Endodermal cell (in vitro differentiated cells): ENCODE measurements around the gene MSANTD4. TPM values are rescaled to one million over a fixed set of nuclear protein-coding genes. Genes with fewer than 3 reads are reported as not detected.
A peak's percentile ranks its signal among the peaks of the same experiment; 100 is the strongest.

ENCODE experiments used
- DNase-seq: peaks from one replicate; pipeline ENCODE4 v3.0.0-alpha.2; 2017
- H3K27ac ChIP-seq: 2 replicates; pipeline ENCODE4 v1.5.1; 2013; ENCODE audit warnings: mild to moderate bottlenecking, low read depth, low read length, moderate library complexity
- H3K27me3 ChIP-seq: 2 replicates; pipeline ENCODE4 v1.6.1; 2013; ENCODE audit warnings: mild to moderate bottlenecking, low read length, moderate library complexity; ENCODE audit not compliant: insufficient read depth, control insufficient read depth, poor library complexity, severe bottlenecking
- H3K36me3 ChIP-seq: 2 replicates; pipeline ENCODE4 v1.7.0; 2013; ENCODE audit warnings: mild to moderate bottlenecking, low read length, moderate library complexity; ENCODE audit not compliant: control insufficient read depth, insufficient read depth
- H3K4me1 ChIP-seq: one replicate; pipeline ENCODE4 v1.7.0; 2013; ENCODE audit warnings: low read length; ENCODE audit not compliant: control insufficient read depth, insufficient read depth
- H3K4me3 ChIP-seq: 2 replicates; pipeline ENCODE4 v1.5.1; 2013; ENCODE audit warnings: mild to moderate bottlenecking, low read length, moderate library complexity
- H3K9ac ChIP-seq: 2 replicates; pipeline ENCODE4 v1.6.1; 2013; ENCODE audit warnings: mild to moderate bottlenecking, low read length, moderate library complexity; ENCODE audit not compliant: poor library complexity, severe bottlenecking; ENCODE audit errors: extremely low read depth
- H3K9me3 ChIP-seq: 2 replicates; pipeline ENCODE4 v1.6.1; 2013; ENCODE audit warnings: mild to moderate bottlenecking, low read length, moderate library complexity; ENCODE audit not compliant: control insufficient read depth
- H3K27ac Mint-ChIP-seq: 2 replicates; pipeline ENCODE4 v1.8.0; 2020; ENCODE audit warnings: mixed read lengths
- H3K27me3 Mint-ChIP-seq: 2 replicates; pipeline ENCODE4 v1.8.0; 2021; ENCODE audit warnings: mild to moderate bottlenecking, mixed read lengths; ENCODE audit not compliant: insufficient read depth
- H3K36me3 Mint-ChIP-seq: 2 replicates; pipeline ENCODE4 v1.8.0; 2020; ENCODE audit warnings: low read depth, mixed read lengths
- H3K4me1 Mint-ChIP-seq: 2 replicates; pipeline ENCODE4 v1.8.0; 2020; ENCODE audit warnings: mixed read lengths
- H3K4me3 Mint-ChIP-seq: 2 replicates; pipeline ENCODE4 v1.8.0; 2020; ENCODE audit warnings: mild to moderate bottlenecking, moderate library complexity, mixed read lengths
- H3K9me3 Mint-ChIP-seq: 2 replicates; pipeline ENCODE4 v1.8.0; 2020; ENCODE audit warnings: mild to moderate bottlenecking, mixed read lengths
- WGBS, 2 experiments: methylation state at CpG; one replicate each; pipeline versions ENCODE4 v1.1.5 to v1.1.7; 2013; ENCODE audit warnings: missing lambda C conversion rate in 2 of 2, mixed read lengths in 1 of 2; ENCODE audit not compliant: insufficient coverage in 1 of 2, insufficient read length in 1 of 2; 5-methylcytosine and 5-hydroxymethylcytosine counted together
- total RNA-seq, 2 donors: library from RNA; stranded (reverse); fragmentation: NEBNext Ultra II Directional in 1 of 2; extraction: Animal tissue kit (Norgen Biotek cat#: 25700) in 1 of 2; gene quantifications; 2 replicates in 1 of 2; 3 replicates in 1 of 2; pipeline ENCODE4 v1.2.1, GENCODE V29; 2021
- TF ChIP-seq, protein P1 (sequence below): fragments of 200-600 bp; sonication (generic); conservative IDR thresholded peaks from 2 replicates; pipeline ENCODE4 v1.5.0; 2021; ENCODE audit warnings: antibody characterized with exemption, mild to moderate bottlenecking

Gene MSANTD4
- total RNA-seq, 2 donors from 2014 or later, result 17.2 to 19.8 TPM

DNA sequence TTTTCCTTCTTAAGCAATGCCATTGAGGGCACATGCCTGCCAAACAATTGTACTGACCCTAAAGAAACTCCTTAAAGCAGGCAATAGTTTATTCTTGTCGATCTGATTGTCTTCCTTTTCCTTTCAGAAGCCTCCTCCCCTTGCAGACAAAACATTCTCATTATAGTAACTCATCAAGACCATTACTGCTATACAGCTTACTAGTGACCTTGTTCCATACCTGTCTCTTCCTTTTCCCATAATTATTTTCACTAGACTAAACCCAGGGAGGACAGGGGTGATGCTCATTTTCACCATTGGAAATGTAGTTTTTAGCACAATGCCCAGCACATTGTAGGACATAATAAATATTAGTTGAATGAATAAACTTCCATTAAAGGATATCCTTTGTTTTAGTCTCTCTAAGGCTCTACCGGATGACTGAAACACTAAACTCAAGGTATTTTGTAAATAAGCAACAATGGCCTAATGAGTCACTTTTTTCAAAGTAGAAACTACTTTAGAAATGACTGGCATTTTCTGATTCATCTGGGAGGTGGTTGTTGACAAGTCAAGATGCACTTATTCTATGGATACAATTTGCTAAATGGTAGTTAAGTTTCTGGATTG is 9.3 kb upstream of the MSANTD4 start:
- Histone ChIP-seq H3K27ac (no peak overlapping the region), H3K9me3 (no peaks in the 10 kb centered on the region), H3K4me1 (no peaks in the 10 kb centered on the region), H3K36me3 (no peaks in the 10 kb centered on the region), H3K9ac (no peak overlapping the region), H3K27me3 (no peaks in the 10 kb centered on the region), H3K4me3 (no peak overlapping the region)
- H3K27me3 Mint-ChIP-seq, result no peaks in the 10 kb centered on the region
- WGBS, 2 experiments, result 86 to 100% methylated on average over 1 to 2 of the region's 2 CpGs
- H3K4me1 Mint-ChIP-seq, result no peaks in the 10 kb centered on the region
- TF ChIP-seq, protein P1, sequence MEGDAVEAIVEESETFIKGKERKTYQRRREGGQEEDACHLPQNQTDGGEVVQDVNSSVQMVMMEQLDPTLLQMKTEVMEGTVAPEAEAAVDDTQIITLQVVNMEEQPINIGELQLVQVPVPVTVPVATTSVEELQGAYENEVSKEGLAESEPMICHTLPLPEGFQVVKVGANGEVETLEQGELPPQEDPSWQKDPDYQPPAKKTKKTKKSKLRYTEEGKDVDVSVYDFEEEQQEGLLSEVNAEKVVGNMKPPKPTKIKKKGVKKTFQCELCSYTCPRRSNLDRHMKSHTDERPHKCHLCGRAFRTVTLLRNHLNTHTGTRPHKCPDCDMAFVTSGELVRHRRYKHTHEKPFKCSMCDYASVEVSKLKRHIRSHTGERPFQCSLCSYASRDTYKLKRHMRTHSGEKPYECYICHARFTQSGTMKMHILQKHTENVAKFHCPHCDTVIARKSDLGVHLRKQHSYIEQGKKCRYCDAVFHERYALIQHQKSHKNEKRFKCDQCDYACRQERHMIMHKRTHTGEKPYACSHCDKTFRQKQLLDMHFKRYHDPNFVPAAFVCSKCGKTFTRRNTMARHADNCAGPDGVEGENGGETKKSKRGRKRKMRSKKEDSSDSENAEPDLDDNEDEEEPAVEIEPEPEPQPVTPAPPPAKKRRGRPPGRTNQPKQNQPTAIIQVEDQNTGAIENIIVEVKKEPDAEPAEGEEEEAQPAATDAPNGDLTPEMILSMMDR, result no peak
- no peak for DNase-seq
- no peak overlapping the region for H3K27ac Mint-ChIP-seq
- H3K9me3 Mint-ChIP-seq, result peaks cover 10% of the 10 kb centered on the region
- peaks cover 1% of the 10 kb centered on the region for H3K36me3 Mint-ChIP-seq
- no peak overlapping the region for H3K4me3 Mint-ChIP-seq

DNA sequence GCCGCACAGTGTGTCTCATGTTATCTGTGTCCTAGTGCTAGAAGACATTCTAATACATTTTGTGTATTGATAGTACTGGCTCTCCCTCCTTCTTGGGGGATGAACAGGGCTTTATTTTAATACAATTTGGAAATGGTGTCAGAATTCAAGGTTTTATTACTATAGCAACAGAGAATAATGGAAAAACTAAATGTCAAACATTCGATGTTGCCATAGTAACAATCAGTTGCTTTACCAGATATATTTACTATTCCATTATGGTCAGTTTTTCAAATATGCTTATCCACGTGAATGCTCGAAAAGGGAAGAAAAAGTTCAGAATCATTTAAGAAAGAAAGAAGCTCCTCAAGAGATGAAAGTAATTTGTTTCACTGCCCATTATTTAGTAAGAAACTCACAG is 8.6 kb upstream of the MSANTD4 start:
- no peak for DNase-seq
- 63 to 100% methylated on average over 1 to 3 of the region's 4 CpGs for WGBS, 2 experiments
- Histone ChIP-seq H3K4me3 (no peak overlapping the region), H3K36me3 (no peaks in the 10 kb centered on the region), H3K9me3 (no peaks in the 10 kb centered on the region), H3K27ac (no peak overlapping the region), H3K4me1 (no peaks in the 10 kb centered on the region), H3K9ac (no peak overlapping the region), H3K27me3 (no peaks in the 10 kb centered on the region)
- TF ChIP-seq, protein P1, result no peak
- Mint-ChIP-seq H3K36me3 (peaks cover 1% of the 10 kb centered on the region), H3K4me3 (no peak overlapping the region), H3K27me3 (no peaks in the 10 kb centered on the region), H3K9me3 (peaks cover 10% of the 10 kb centered on the region), H3K27ac (no peak overlapping the region), H3K4me1 (no peaks in the 10 kb centered on the region)

DNA sequence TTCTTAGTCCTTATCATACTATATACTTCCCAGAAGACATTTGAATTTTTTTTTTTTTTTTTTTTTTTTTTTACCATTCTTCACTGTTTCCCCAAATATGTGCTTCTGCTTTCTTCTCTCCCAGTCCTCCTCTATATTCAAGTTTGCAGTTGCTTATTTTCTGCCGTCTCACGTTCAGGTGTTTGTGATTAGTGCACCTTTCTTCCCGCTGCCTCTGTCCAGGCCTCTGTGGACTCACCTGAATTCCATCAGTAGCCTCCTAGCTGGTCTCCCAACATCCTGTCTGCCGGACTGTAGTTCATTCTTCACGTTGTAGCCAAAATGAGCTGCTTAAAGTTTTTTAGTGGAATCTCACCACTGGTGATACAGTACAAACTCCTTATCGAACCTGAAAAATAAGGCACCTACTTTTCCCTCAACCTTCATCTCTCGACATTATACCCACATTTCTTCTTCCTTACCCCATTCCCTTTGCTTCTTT is 795 bp upstream of the MSANTD4 start:
- Histone ChIP-seq H3K9ac (no peak overlapping the region), H3K36me3 (no peaks in the 10 kb centered on the region), H3K4me1 (no peaks in the 10 kb centered on the region), H3K4me3 (peak overlapping the region; percentile 91), H3K9me3 (no peaks in the 10 kb centered on the region), H3K27me3 (no peaks in the 10 kb centered on the region), H3K27ac (no peak overlapping the region)
- DNase-seq, result no peak
- TF ChIP-seq, protein P1, result no peak
- Mint-ChIP-seq H3K27me3 (no peaks in the 10 kb centered on the region), H3K27ac (peak overlapping the region; percentile 95), H3K4me3 (peak overlapping the region; percentile 92), H3K9me3 (peaks cover 14% of the 10 kb centered on the region), H3K36me3 (peaks cover 5% of the 10 kb centered on the region), H3K4me1 (peaks cover 16% of the 10 kb centered on the region)
- 89 to 99% methylated on average over 6 to 7 of the region's 7 CpGs for WGBS, 2 experiments
